Measurements from ENCODE around the gene ZMIZ1. TPM values are rescaled to one million over a fixed set of nuclear protein-coding genes. Genes with fewer than 3 reads are reported as not detected.

The ZMIZ1 gene
- total RNA-seq, 1 experiment from 2014 or later, result 34.2 TPM

GRCh38 chr10:79301754-79302530 is 233.2 kb downstream of the ZMIZ1 start:
- in situ Hi-C loops (cut with HindIII; ENCODE audit: low pct_unique_long_range_greater_than_20kb, low sequenced_read_pairs) (no loop called here), intact Hi-C loops (cut with micrococcal nuclease; ENCODE audit: unreplicated experiment) (no loop called here)
- Histone ChIP-seq H3K36me3 (ENCODE audit: control insufficient read depth, insufficient read depth, low read length) (0 out of 2 replicates have a peak, but pooled peaks cover 2% of the 10 kb centered on the region), H3K9me3 (ENCODE audit: control insufficient read depth, insufficient read depth, low read depth, low read length) (no peaks in the 10 kb centered on the region), H3K4me1 (ENCODE audit: control insufficient read depth, insufficient read depth, low read length) (no peaks in the 10 kb centered on the region), H3K4me3 (ENCODE audit: low read depth in 2 of 2, low read length in 2 of 2) (no peak overlapping the region), H3K27ac (ENCODE audit: low read length) (no peak overlapping the region), H3K27me3 (ENCODE audit: control insufficient read depth, insufficient read depth, low read length) (no peaks in the 10 kb centered on the region)
- POLR2A ChIA-PET, result interaction anchor here (0.6 kb wide), 1 partner anchor 153 kb away, joined by 6 read pairs; no protein-coding TSS in a partner anchor
- no peak for ATAC-seq
- CTCF ChIA-PET, result no interaction called here
- BruUV-seq (replicated peaks), result no TSS peak
- TF ChIP-seq SIN3A (IDR thresholded peaks at IDR 0.05; ENCODE audit: borderline replicate concordance, insufficient read depth, low read depth, low read length) (no peak), REST (IDR thresholded peaks at IDR 0.05; ENCODE audit: insufficient read depth in 1 of 2, low read depth in 2 of 2, low read length in 1 of 2) (no peak), POLR2AphosphoS5 (IDR thresholded peaks at IDR 0.05; ENCODE audit: low read depth, low read length) (no peak), TCF7L2 (IDR thresholded peaks at IDR 0.05; ENCODE audit: low read depth, low read length) (no peak)
- TF ChIP-seq, protein P1, sequence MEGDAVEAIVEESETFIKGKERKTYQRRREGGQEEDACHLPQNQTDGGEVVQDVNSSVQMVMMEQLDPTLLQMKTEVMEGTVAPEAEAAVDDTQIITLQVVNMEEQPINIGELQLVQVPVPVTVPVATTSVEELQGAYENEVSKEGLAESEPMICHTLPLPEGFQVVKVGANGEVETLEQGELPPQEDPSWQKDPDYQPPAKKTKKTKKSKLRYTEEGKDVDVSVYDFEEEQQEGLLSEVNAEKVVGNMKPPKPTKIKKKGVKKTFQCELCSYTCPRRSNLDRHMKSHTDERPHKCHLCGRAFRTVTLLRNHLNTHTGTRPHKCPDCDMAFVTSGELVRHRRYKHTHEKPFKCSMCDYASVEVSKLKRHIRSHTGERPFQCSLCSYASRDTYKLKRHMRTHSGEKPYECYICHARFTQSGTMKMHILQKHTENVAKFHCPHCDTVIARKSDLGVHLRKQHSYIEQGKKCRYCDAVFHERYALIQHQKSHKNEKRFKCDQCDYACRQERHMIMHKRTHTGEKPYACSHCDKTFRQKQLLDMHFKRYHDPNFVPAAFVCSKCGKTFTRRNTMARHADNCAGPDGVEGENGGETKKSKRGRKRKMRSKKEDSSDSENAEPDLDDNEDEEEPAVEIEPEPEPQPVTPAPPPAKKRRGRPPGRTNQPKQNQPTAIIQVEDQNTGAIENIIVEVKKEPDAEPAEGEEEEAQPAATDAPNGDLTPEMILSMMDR (IDR thresholded peaks at IDR 0.05), result no peak
- no peak for DNase-seq (ENCODE audit: low read depth, low spot score)

GRCh38 chr10:79303631-79304478 is 235.1 kb downstream of the ZMIZ1 start:
- no peaks in the 10 kb centered on the region for H3K27me3 ChIP-seq (ENCODE audit: control insufficient read depth, insufficient read depth, low read length)
- POLR2A ChIA-PET, result no interaction called here

More at GRCh38 chr10:79303631-79304478, 235.1 kb downstream of the ZMIZ1 start:
- no peaks in the 10 kb centered on the region for H3K4me1 ChIP-seq (ENCODE audit: control insufficient read depth, insufficient read depth, low read length)
- 0 out of 2 replicates have a peak, but pooled peaks cover 2% of the 10 kb centered on the region for H3K36me3 ChIP-seq (ENCODE audit: control insufficient read depth, insufficient read depth, low read length)
- ATAC-seq (no peak), DNase-seq (ENCODE audit: low read depth, low spot score) (no peak)
- CTCF ChIA-PET, result no interaction called here
- BruUV-seq (replicated peaks), result no TSS peak
- no peak overlapping the region for H3K27ac ChIP-seq (ENCODE audit: low read length)
- no peaks in the 10 kb centered on the region for H3K9me3 ChIP-seq (ENCODE audit: control insufficient read depth, insufficient read depth, low read depth, low read length)
- in situ Hi-C loops (cut with HindIII; ENCODE audit: low pct_unique_long_range_greater_than_20kb, low sequenced_read_pairs) (no loop called here), intact Hi-C loops (cut with micrococcal nuclease; ENCODE audit: unreplicated experiment) (no loop called here)
- H3K4me3 ChIP-seq (ENCODE audit: low read depth in 2 of 2, low read length in 2 of 2), result no peak overlapping the region
- no peak for TF ChIP-seq POLR2AphosphoS5 (IDR thresholded peaks at IDR 0.05; ENCODE audit: low read depth, low read length)
- no peak for TF ChIP-seq SIN3A (IDR thresholded peaks at IDR 0.05; ENCODE audit: borderline replicate concordance, insufficient read depth, low read depth, low read length)
- TF ChIP-seq TCF7L2 (IDR thresholded peaks at IDR 0.05; ENCODE audit: low read depth, low read length), result no peak
- TF ChIP-seq, protein P1 (IDR thresholded peaks at IDR 0.05), result no peak
- TF ChIP-seq REST (IDR thresholded peaks at IDR 0.05; ENCODE audit: insufficient read depth in 1 of 2, low read depth in 2 of 2, low read length in 1 of 2), result no peak
